Rectal smooth muscle tissue (tissue), 1 donor: Measurements from ENCODE around the gene TAF1.
"Not testable (repeated sequence)": the region's sequence is repeated elsewhere in the genome, so short reads cannot be mapped to it uniquely, and the experiment has no call there.

ENCODE experiments used
- H3K27ac ChIP-seq: one replicate; pipeline ENCODE4 v1.7.0; 2013; ENCODE audit warnings: low read depth, low read length, inconsistent platforms
- H3K27me3 ChIP-seq: one replicate; pipeline ENCODE4 v1.7.0; 2013; ENCODE audit warnings: low read length; ENCODE audit not compliant: control insufficient read depth, insufficient read depth
- H3K36me3 ChIP-seq: one replicate; pipeline ENCODE4 v1.7.0; 2013; ENCODE audit warnings: low read length; ENCODE audit not compliant: control insufficient read depth, insufficient read depth
- H3K4me1 ChIP-seq: one replicate; pipeline ENCODE4 v1.7.0; 2013; ENCODE audit warnings: low read length; ENCODE audit not compliant: control insufficient read depth, insufficient read depth
- H3K4me3 ChIP-seq: one replicate; pipeline ENCODE4 v1.7.0; 2013; ENCODE audit warnings: low read length
- H3K9ac ChIP-seq: one replicate; pipeline ENCODE4 v1.7.0; 2013; ENCODE audit warnings: low read length

The TAF1 gene

GRCh38 chrX:71366674-71367256 is 608 bp downstream of the TAF1 start:
- Histone ChIP-seq H3K27me3 (no peaks in the 10 kb centered on the region), H3K4me3 (peak overlapping the region; percentile 90), H3K36me3 (peaks cover 3% of the 10 kb centered on the region), H3K9ac (peak overlapping the region; percentile 89), H3K27ac (peak overlapping the region; percentile 93), H3K4me1 (peaks cover 5% of the 10 kb centered on the region)

DNA sequence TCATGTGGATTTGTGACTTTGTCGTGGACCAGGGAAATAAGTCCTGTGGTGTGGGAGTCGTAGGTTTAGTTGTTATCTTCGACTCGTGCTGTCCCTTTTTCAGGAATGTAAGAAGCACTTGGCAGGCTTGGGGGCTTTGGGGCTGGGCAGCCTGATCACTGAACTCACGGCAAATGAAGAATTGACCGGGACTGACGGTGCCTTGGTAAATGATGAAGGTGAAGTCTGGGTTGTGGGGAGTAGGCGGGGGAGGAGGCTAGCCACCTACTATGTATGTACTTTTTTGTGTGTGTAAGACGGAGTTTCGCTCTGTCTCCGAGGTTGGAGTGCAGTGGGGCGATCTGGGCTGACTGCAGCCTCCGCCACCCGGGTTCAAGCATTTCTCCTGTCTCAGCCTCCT is 1.2 kb downstream of the TAF1 start:
- Histone ChIP-seq H3K9ac (no peak overlapping the region), H3K4me1 (peaks cover 5% of the 10 kb centered on the region), H3K27me3 (no peaks in the 10 kb centered on the region), H3K36me3 (peaks cover 3% of the 10 kb centered on the region), H3K27ac (peak overlapping the region; percentile 93), H3K4me3 (peak overlapping the region; percentile 90)

GRCh38 chrX:71372388-71372787 is 6.2 kb downstream of the TAF1 start:
- Histone ChIP-seq H3K4me1 (peaks cover 3% of the 10 kb centered on the region), H3K27ac (no peak overlapping the region), H3K9ac (no peak overlapping the region), H3K4me3 (no peak overlapping the region), H3K27me3 (no peaks in the 10 kb centered on the region), H3K36me3 (peaks cover 9% of the 10 kb centered on the region)

- peaks cover 12% of the 10 kb centered on the region for H3K36me3 ChIP-seq
These were observed 12.6 kb downstream of the TAF1 start for GRCh38 chrX:71378732-71379131.

GRCh38 chrX:71391725-71392124 is 25.6 kb downstream of the TAF1 start:
- not testable (repeated sequence) for H3K9ac ChIP-seq, H3K27ac ChIP-seq, H3K4me1 ChIP-seq, H3K27me3 ChIP-seq, H3K36me3 ChIP-seq, H3K4me3 ChIP-seq

More at GRCh38 chrX:71378732-71379131, 12.6 kb downstream of the TAF1 start:
- Histone ChIP-seq H3K9ac (no peak overlapping the region), H3K4me3 (no peak overlapping the region), H3K27ac (no peak overlapping the region), H3K4me1 (no peaks in the 10 kb centered on the region), H3K27me3 (no peaks in the 10 kb centered on the region)

- Histone ChIP-seq H3K27ac (no peak overlapping the region), H3K4me1 (no peaks in the 10 kb centered on the region), H3K27me3 (no peaks in the 10 kb centered on the region), H3K4me3 (no peak overlapping the region), H3K9ac (no peak overlapping the region), H3K36me3 (peaks cover 9% of the 10 kb centered on the region)
These were observed 27.8 kb downstream of the TAF1 start for GRCh38 chrX:71393919-71394318.

DNA sequence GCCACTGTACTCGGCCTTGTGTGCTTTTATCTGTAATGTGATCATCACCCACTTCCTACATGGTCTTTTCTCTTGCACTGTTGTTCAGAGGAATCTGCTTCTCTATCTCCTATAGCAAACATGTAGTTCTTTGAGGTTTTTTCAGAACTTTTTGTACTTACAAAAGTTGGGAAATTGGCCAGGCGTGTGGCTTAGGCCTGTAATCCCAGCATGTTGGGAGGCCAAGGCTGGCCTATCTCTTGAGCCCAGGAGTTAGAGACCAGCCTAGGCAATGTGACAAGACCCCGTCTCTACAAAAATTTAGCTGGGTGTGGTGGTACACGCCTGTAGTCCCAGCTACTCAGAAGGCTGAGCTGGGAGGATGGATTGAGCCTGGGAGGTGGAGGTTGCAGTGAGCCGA is 30.4 kb downstream of the TAF1 start:
- H3K9ac ChIP-seq: no peak overlapping the region
- no peak overlapping the region for H3K27ac ChIP-seq
- H3K4me3 ChIP-seq: no peak overlapping the region
- H3K4me1 ChIP-seq: no peaks in the 10 kb centered on the region
- H3K36me3 ChIP-seq: peaks cover 7% of the 10 kb centered on the region
- no peaks in the 10 kb centered on the region for H3K27me3 ChIP-seq

GRCh38 chrX:71400710-71401109 is 34.6 kb downstream of the TAF1 start:
- Histone ChIP-seq H3K4me1 (no peaks in the 10 kb centered on the region), H3K27ac (no peak overlapping the region), H3K27me3 (no peaks in the 10 kb centered on the region), H3K36me3 (peaks cover 2% of the 10 kb centered on the region), H3K4me3 (no peak overlapping the region), H3K9ac (no peak overlapping the region)

GRCh38 chrX:71416260-71416659 is 50.1 kb downstream of the TAF1 start:
- H3K9ac ChIP-seq: not testable (repeated sequence)

DNA sequence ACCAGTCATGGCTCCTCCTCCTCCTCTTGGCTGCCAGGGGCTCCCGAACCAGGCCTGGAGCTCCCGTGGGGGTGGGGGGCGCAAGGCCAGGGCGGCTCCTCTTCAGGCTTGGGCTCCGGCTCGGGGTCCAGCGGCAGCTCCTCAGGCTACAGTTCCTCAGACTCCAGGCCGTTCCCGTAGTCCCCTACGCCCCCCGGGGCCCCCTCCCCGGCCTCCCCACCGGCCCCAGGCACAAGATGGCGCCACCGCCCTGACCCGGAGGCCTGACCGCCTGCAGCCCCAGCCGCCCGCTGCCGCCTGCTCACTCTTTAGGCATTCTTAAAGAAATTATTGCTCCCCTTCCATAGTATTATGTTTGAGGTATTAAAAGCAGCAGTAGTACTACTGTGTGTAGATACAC is 54.5 kb downstream of the TAF1 start:
- no peak overlapping the region for H3K27ac ChIP-seq
- H3K27me3 ChIP-seq: no peaks in the 10 kb centered on the region
- no peak overlapping the region for H3K9ac ChIP-seq
- no peaks in the 10 kb centered on the region for H3K4me1 ChIP-seq
- H3K4me3 ChIP-seq: no peak overlapping the region
- H3K36me3 ChIP-seq: peaks cover 3% of the 10 kb centered on the region

More at GRCh38 chrX:71416260-71416659, 50.1 kb downstream of the TAF1 start:
- H3K4me3 ChIP-seq, H3K36me3 ChIP-seq, H3K4me1 ChIP-seq, H3K27ac ChIP-seq, H3K27me3 ChIP-seq: not testable (repeated sequence)

DNA sequence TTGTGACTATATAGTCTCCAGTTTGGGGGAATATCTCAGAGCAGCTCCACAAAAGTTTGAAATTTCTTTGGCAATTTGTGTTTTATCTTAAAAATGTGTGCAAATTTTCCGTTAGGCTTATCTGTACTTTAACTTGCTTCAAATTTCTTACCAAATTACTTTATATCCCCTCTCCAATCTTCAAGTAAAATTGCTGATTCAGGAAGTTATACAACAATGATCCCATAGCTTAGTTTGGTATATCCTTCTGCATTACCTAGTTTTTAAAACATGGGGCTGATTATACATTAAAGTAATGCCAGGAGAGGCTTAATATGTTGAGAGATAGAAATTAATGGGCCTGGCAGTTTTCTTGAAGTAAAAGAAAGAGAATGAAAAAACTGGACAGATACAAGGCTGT is 66.6 kb downstream of the TAF1 start:
- no peak overlapping the region for H3K27ac ChIP-seq

GRCh38 chrX:71438750-71439149 is 72.6 kb downstream of the TAF1 start:
- Histone ChIP-seq H3K36me3 (no peaks in the 10 kb centered on the region), H3K4me1 (no peaks in the 10 kb centered on the region), H3K27ac (no peak overlapping the region), H3K9ac (no peak overlapping the region), H3K27me3 (no peaks in the 10 kb centered on the region), H3K4me3 (no peak overlapping the region)

More for the DNA sequence above, 66.6 kb downstream of the TAF1 start:
- Histone ChIP-seq H3K4me3 (no peak overlapping the region), H3K9ac (no peak overlapping the region), H3K36me3 (no peaks in the 10 kb centered on the region), H3K4me1 (no peaks in the 10 kb centered on the region), H3K27me3 (no peaks in the 10 kb centered on the region)

GRCh38 chrX:71439420-71439819 is 73.3 kb downstream of the TAF1 start:
- Histone ChIP-seq H3K27me3 (no peaks in the 10 kb centered on the region), H3K27ac (no peak overlapping the region), H3K36me3 (no peaks in the 10 kb centered on the region), H3K9ac (no peak overlapping the region), H3K4me1 (no peaks in the 10 kb centered on the region), H3K4me3 (no peak overlapping the region)
